Activated CD4-positive, alpha-beta memory T cell treated with anti-CD3 and anti-CD28 coated beads, Interleukin-2, amount 10 ng/mL, durations not matched to agents 7 days and 5 days (primary cell): ENCODE measurements around the gene KLK15. TPM values are rescaled to one million over a fixed set of nuclear protein-coding genes. Genes with fewer than 3 reads are reported as not detected.
A peak's percentile ranks its signal among the peaks of the same experiment; 100 is the strongest.
"Not testable (repeated sequence)": the region's sequence is repeated elsewhere in the genome, so short reads cannot be mapped to it uniquely, and the experiment has no call there.

Experiments
- CTCF ChIA-PET: fragments of 350-600 bp; sonication (Branson Sonifier 250); formaldehyde crosslinking; loops from one replicate; lab custom pipeline; 2021; ENCODE audit warnings: antibody characterized with exemption, inconsistent platforms; lab: Charles Lee
- POLR2A ChIA-PET: fragments of 350-600 bp; sonication (Branson Sonifier 250); formaldehyde crosslinking; loops from one replicate; lab custom pipeline; 2021; ENCODE audit warnings: antibody characterized with exemption; lab: Charles Lee
- DNase-seq: peaks from one replicate; pipeline ENCODE4 v3.0.0-alpha.2; 2020
- H3K27ac Mint-ChIP-seq: one replicate; pipeline ENCODE4 v1.8.0; 2021; ENCODE audit warnings: mild to moderate bottlenecking, mixed read lengths
- H3K27me3 Mint-ChIP-seq: one replicate; pipeline ENCODE4 v1.8.0; 2021; ENCODE audit warnings: mixed read lengths
- H3K36me3 Mint-ChIP-seq: one replicate; pipeline ENCODE4 v1.8.0; 2021; ENCODE audit warnings: low read depth, mixed read lengths
- H3K4me1 Mint-ChIP-seq: one replicate; pipeline ENCODE4 v1.8.0; 2021; ENCODE audit warnings: mixed read lengths
- H3K4me3 Mint-ChIP-seq: one replicate; pipeline ENCODE4 v1.8.0; 2021; ENCODE audit warnings: mild to moderate bottlenecking, mixed read lengths
- H3K9me3 Mint-ChIP-seq: one replicate; pipeline ENCODE4 v1.8.0; 2021; ENCODE audit warnings: mixed read lengths
- total RNA-seq, 2 experiments: library from RNA; stranded (reverse); gene quantifications; one replicate each; pipeline ENCODE4 v1.2.3, GENCODE V29; 2021

Gene KLK15
- total RNA-seq, 2 experiments from 2014 or later = not detected

DNA sequence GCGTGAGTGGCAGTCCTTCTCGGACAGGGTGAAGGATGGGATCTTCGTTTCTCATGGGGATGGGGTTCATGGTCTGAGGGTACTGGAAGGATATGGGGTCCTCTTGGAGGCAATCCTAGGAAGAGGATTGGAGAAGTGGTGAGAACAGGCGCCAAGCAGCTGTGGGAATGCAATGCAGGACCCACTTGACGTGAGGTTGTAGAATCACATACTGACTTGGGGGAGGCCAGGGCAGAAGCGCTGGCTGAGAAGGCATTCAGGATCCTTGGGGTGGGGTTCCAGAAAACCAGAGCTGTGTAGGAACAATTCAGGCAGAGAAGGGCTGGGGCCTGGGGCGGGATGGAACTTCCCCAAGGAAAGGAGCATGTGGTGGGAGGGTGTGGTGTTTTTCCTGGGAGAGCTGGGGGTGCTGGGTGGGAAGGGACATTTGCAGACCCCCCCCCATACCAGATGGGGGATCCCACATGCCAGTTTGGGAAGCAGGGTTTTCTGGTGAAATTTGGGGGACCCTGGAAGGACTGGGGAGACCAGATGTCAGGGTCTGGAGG lies 10.6 kb downstream of the KLK15 start:
- ChIA-PET POLR2A (no interaction called here), CTCF (no interaction called here)
- no peak for DNase-seq
- Mint-ChIP-seq H3K27ac (no peak overlapping the region), H3K27me3 (peaks cover 43% of the 10 kb centered on the region), H3K4me1 (peaks cover 34% of the 10 kb centered on the region), H3K36me3 (no peaks in the 10 kb centered on the region), H3K4me3 (no peak overlapping the region), H3K9me3 (no peaks in the 10 kb centered on the region)

- H3K4me3 Mint-ChIP-seq = no peak overlapping the region
- CTCF ChIA-PET = no interaction called here
- H3K36me3 Mint-ChIP-seq = no peaks in the 10 kb centered on the region
- H3K9me3 Mint-ChIP-seq = no peaks in the 10 kb centered on the region
- H3K27ac Mint-ChIP-seq = no peak overlapping the region
- H3K4me1 Mint-ChIP-seq = peaks cover 43% of the 10 kb centered on the region
- no peak for DNase-seq
- POLR2A ChIA-PET = interaction anchor here (1.8 kb wide), 1 partner anchor 18 kb away, joined by 8 read pairs; no protein-coding TSS in a partner anchor
- H3K27me3 Mint-ChIP-seq = peaks cover 41% of the 10 kb centered on the region
These were observed 11.8 kb downstream of the KLK15 start for GRCh38 chr19:50821622-50822021.

DNA sequence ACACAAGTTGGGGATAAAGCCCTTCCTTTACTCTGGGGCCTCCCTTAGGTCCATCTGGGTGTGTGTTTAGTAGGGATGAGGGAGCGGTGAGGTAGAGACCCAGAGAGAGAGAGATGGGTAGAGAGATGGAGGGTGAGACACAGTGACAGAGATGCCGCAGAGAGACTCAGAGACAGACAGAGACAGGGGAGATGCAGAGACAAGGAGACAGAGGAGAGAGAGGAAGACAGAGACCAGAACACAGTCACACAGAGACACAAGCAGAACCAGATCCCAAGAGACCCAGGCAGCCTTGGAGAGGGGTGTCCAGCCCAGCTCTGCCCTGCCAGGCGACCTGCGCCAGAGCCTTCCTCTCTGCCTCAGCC lies 12.1 kb downstream of the KLK15 start:
- no peak overlapping the region for H3K27ac Mint-ChIP-seq
- CTCF ChIA-PET = no interaction called here
- H3K36me3 Mint-ChIP-seq = no peaks in the 10 kb centered on the region
- no peak for DNase-seq
- POLR2A ChIA-PET = interaction anchor here (1.8 kb wide), 1 partner anchor 18 kb away, joined by 8 read pairs; no protein-coding TSS in a partner anchor
- H3K4me3 Mint-ChIP-seq = no peak overlapping the region
- H3K27me3 Mint-ChIP-seq = peaks cover 37% of the 10 kb centered on the region
- H3K4me1 Mint-ChIP-seq = peaks cover 43% of the 10 kb centered on the region
- H3K9me3 Mint-ChIP-seq = no peaks in the 10 kb centered on the region

GRCh38 chr19:50820549-50821247 lies 12.7 kb downstream of the KLK15 start:
- Mint-ChIP-seq H3K4me1 (peaks cover 43% of the 10 kb centered on the region), H3K27me3 (peaks cover 33% of the 10 kb centered on the region), H3K36me3 (no peaks in the 10 kb centered on the region), H3K4me3 (peak overlapping the region; percentile 26), H3K27ac (no peak overlapping the region), H3K9me3 (no peaks in the 10 kb centered on the region)
- POLR2A ChIA-PET = interaction anchor here (0.7 to 1.8 kb wide), 3 partner anchors 16 to 20 kb away, joined by 3 to 8 read pairs (median 7); no protein-coding TSS in a partner anchor
- CTCF ChIA-PET = interaction anchor here (0.7 kb wide), 1 partner anchor 213 kb away, joined by 3 read pairs; no protein-coding TSS in a partner anchor
- DNase-seq = no peak

GRCh38 chr19:50820086-50820485 lies 13.3 kb downstream of the KLK15 start:
- Mint-ChIP-seq H3K9me3 (peaks cover under 1% of the 10 kb centered on the region), H3K27ac (no peak overlapping the region), H3K4me1 (peaks cover 43% of the 10 kb centered on the region), H3K4me3 (peak overlapping the region; percentile 26), H3K27me3 (peaks cover 34% of the 10 kb centered on the region), H3K36me3 (no peaks in the 10 kb centered on the region)
- ChIA-PET CTCF (interaction anchor here (0.7 kb wide), 1 partner anchor 212 kb away, joined by 3 read pairs; no protein-coding TSS in a partner anchor), POLR2A (interaction anchor here (0.7 to 1.8 kb wide), 3 partner anchors 15 to 20 kb away, joined by 3 to 8 read pairs (median 7); no protein-coding TSS in a partner anchor)
- DNase-seq = no peak

- peaks cover 43% of the 10 kb centered on the region for H3K4me1 Mint-ChIP-seq
- no peak for DNase-seq
- no peaks in the 10 kb centered on the region for H3K36me3 Mint-ChIP-seq
- H3K27me3 Mint-ChIP-seq = peaks cover 36% of the 10 kb centered on the region
- ChIA-PET CTCF (interaction anchor here (0.7 kb wide), 1 partner anchor 212 kb away, joined by 3 read pairs; no protein-coding TSS in a partner anchor), POLR2A (interaction anchor here (1.7 to 1.8 kb wide), 2 partner anchors 15 to 16 kb away, joined by 7 to 8 read pairs; no protein-coding TSS in a partner anchor)
- no peak overlapping the region for H3K4me3 Mint-ChIP-seq
- H3K27ac Mint-ChIP-seq = no peak overlapping the region
- peaks cover 3% of the 10 kb centered on the region for H3K9me3 Mint-ChIP-seq
These were observed 13.7 kb downstream of the KLK15 start for GRCh38 chr19:50819636-50820035.

GRCh38 chr19:50818859-50819472 lies 14.4 kb downstream of the KLK15 start:
- H3K27me3 Mint-ChIP-seq = peaks cover 33% of the 10 kb centered on the region
- ChIA-PET CTCF (no interaction called here), POLR2A (interaction anchor here (1.7 kb wide), 1 partner anchor 14 kb away, joined by 7 read pairs; no protein-coding TSS in a partner anchor)
- H3K4me1 Mint-ChIP-seq = peaks cover 43% of the 10 kb centered on the region
- no peak overlapping the region for H3K27ac Mint-ChIP-seq
- no peaks in the 10 kb centered on the region for H3K36me3 Mint-ChIP-seq
- DNase-seq = no peak
- H3K4me3 Mint-ChIP-seq = peak overlapping the region; percentile 69
- H3K9me3 Mint-ChIP-seq = peaks cover 3% of the 10 kb centered on the region

GRCh38 chr19:50817941-50818858 lies 15.2 kb downstream of the KLK15 start:
- Mint-ChIP-seq H3K27me3 (peaks cover 33% of the 10 kb centered on the region), H3K36me3 (no peaks in the 10 kb centered on the region), H3K27ac (peak overlapping the region; percentile 29), H3K4me3 (peak overlapping the region; percentile 69), H3K4me1 (peaks cover 43% of the 10 kb centered on the region), H3K9me3 (peaks cover 3% of the 10 kb centered on the region)
- CTCF ChIA-PET = no interaction called here
- POLR2A ChIA-PET = interaction anchor here (1.1 to 1.5 kb wide), 2 partner anchors 13 to 14 kb away, joined by 3 to 5 read pairs; no protein-coding TSS in a partner anchor
- DNase-seq = peak; percentile 74

DNA sequence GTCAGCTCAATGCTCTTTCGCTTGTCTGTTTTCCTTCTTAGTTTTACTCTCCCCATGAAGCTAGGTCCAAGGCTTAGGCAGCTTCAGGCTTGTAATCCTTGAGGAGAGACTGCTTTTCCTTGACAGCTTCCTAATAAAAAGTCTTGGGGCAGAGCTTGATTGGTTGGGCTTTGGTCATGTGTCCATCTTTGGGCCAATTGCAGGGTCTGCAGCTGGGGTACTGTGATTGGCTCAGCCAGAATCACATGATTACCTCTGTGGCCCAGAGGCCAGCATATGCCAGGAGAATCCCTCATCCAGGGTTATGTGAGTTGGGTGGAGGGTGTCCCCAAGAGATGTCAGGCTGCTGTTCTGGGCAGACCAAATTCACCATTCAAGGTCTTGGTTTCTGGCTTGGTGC lies 17.9 kb downstream of the KLK15 start:
- H3K27ac Mint-ChIP-seq = no peak overlapping the region
- peaks cover 7% of the 10 kb centered on the region for H3K9me3 Mint-ChIP-seq
- H3K36me3 Mint-ChIP-seq = no peaks in the 10 kb centered on the region
- H3K4me1 Mint-ChIP-seq = peaks cover 36% of the 10 kb centered on the region
- no peak overlapping the region for H3K4me3 Mint-ChIP-seq
- POLR2A ChIA-PET = interaction anchor here (1.1 to 1.5 kb wide), 2 partner anchors 11 to 12 kb away, joined by 3 to 5 read pairs; no protein-coding TSS in a partner anchor
- peaks cover 30% of the 10 kb centered on the region for H3K27me3 Mint-ChIP-seq
- no peak for DNase-seq
- CTCF ChIA-PET = no interaction called here

DNA sequence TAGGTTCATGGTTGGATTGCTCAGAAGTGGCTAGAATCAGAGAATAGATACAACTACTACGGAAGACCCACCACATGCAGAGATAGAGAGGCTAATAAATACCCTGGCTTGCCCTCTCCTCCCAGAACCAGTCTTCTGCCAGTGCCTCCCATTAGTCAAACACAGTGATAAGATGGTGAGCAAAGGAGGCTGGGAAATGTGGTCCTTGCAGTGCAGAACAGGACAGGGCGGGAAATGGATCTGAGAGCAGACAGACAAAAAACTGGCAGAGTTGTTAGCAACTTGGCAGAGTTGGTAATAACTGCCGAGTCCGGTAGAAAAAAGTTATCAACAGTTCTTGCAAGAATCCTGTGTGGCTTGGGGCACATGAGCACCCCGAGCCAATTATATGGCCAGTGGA lies 18.5 kb downstream of the KLK15 start:
- Mint-ChIP-seq H3K9me3 (peaks cover 8% of the 10 kb centered on the region), H3K27ac (no peak overlapping the region), H3K4me3 (no peak overlapping the region), H3K36me3 (no peaks in the 10 kb centered on the region), H3K4me1 (peaks cover 31% of the 10 kb centered on the region), H3K27me3 (peaks cover 27% of the 10 kb centered on the region)
- no peak for DNase-seq
- ChIA-PET POLR2A (interaction anchor here (1.1 to 1.5 kb wide), 2 partner anchors 10 to 11 kb away, joined by 3 to 5 read pairs; no protein-coding TSS in a partner anchor), CTCF (no interaction called here)

DNA sequence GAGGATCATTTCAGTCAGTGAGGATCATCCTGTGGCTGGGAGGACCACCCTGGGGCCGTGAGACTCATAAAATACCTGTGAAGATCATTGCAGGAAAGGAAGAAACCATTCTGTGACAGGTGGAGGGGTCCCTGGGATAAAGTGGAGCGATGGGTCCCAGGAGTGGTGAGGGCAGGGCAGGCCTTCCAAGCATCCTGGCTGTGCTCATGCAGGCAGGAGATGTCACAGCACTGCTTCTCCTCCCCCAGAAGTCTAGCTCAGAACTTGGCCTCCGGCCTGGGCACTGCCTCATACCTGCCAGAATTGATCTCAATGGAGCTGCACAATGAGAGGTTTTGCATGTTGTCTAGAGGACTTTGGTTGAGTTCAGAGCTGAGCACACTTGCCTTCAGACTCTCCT lies 20.9 kb downstream of the KLK15 start:
- no peak overlapping the region for H3K27ac Mint-ChIP-seq
- no peak overlapping the region for H3K4me3 Mint-ChIP-seq
- peaks cover 9% of the 10 kb centered on the region for H3K4me1 Mint-ChIP-seq
- DNase-seq = no peak
- H3K36me3 Mint-ChIP-seq = no peaks in the 10 kb centered on the region
- peaks cover 8% of the 10 kb centered on the region for H3K9me3 Mint-ChIP-seq
- H3K27me3 Mint-ChIP-seq = peaks cover 16% of the 10 kb centered on the region
- CTCF ChIA-PET = no interaction called here
- POLR2A ChIA-PET = no interaction called here

GRCh38 chr19:50811622-50812238 lies 21.6 kb downstream of the KLK15 start:
- DNase-seq, H3K4me1 Mint-ChIP-seq, H3K9me3 Mint-ChIP-seq, POLR2A ChIA-PET, H3K27ac Mint-ChIP-seq, H3K4me3 Mint-ChIP-seq, H3K36me3 Mint-ChIP-seq, CTCF ChIA-PET: not testable (repeated sequence)
- H3K27me3 Mint-ChIP-seq = peaks cover 14% of the 10 kb centered on the region
